HG02981 (cell line): Measurements from ENCODE around the gene GCNT2.
"Not testable (repeated sequence)": the region's sequence is repeated elsewhere in the genome, so short reads cannot be mapped to it uniquely, and the experiment has no call there.

Experiments used
- ATAC-seq: cut with Tn5 transposase; IDR thresholded peaks from one replicate; pipeline ENCODE4 v1.9.1; 2021; ENCODE audit warnings: mild to moderate bottlenecking, moderate library complexity; ENCODE audit not compliant: unreplicated experiment

Gene GCNT2

DNA sequence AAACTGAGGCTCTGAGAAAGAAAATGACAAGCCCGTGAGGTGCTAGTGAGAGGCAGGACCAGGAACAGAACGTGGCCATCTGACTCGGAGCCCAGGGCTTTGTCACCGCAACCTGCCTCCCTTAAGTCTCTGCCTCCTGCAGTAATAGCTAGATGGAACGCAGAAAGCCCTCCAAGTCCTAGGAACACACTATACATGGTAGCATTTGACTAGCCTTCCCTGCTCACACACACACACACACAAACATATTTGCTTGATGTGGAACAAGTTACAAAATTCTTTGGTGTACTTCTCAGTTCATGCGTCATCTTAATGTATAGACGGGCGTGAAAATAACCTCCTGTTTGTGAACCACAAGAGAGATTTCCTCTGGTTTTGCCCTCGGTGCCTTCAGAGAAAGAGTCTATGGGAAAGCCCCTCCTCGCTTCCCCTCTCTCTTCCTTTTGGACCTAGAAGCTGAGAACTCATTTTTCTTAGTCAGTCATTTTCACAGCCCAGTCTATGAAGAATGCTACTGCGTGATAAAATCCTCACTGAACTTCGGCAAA is 134.4 kb downstream of the GCNT2 start:
- ATAC-seq, result no peak

GRCh38 chr6:10658910-10659698 is 138.0 kb downstream of the GCNT2 start:
- no peak for ATAC-seq

DNA sequence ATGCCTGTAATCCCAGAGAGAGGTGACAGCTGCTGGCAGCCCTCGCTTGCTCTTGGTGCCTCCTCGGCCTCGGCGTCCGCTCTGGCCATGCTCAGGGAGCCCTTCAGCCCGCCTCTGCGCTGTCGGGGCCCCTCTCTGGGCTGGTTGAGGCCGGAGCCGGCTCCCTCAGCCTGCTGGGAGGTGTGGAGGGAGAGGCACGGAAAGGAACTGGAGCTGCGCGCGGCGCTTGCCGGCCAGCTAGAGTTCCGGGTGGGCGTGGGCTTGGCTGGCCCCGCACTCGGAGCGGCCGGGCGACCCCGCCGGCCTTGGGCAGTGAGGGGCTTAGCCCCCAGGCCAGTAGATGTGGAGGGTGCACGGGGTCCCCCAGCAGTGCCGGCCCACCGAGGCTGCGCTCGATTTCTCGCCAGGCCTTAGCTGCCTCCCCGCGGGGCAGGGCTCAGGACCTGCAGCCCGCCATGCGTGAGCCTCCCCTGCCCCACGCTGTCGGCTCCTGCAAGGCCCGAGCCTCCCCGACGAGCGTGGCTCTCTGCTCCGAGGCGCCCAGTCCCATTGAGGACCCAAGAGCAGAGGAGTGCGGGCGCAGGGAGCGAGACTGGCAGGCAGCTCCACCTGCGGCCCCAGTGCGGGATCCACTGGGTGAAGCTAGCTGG is 138.7 kb downstream of the GCNT2 start:
- ATAC-seq, result no peak

GRCh38 chr6:10660431-10661191 is 139.5 kb downstream of the GCNT2 start:
- ATAC-seq, result not testable (repeated sequence)

GRCh38 chr6:10662207-10662606 is 141.1 kb downstream of the GCNT2 start:
- ATAC-seq, result no peak

DNA sequence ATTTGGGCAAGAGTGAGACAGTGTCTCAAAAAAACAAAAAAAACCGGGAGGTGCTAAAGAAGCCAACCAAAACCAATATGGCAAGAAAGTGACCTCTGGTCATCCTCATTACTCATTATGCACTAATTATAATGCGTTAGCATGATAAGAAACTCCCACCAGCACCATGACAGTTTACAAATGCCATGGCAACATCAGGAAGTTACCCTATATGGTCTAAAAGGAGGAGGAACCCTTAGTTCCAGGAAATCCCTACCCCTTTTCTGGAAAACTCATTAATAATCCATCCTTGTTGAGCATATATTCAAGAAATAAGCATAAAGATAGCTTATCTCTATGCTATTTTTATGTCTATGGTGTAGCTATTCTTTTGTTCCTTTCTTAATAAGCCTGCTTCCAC is 141.6 kb downstream of the GCNT2 start:
- no peak for ATAC-seq

- not testable (repeated sequence) for ATAC-seq
These were observed 144.4 kb downstream of the GCNT2 start for GRCh38 chr6:10665595-10665994.

DNA sequence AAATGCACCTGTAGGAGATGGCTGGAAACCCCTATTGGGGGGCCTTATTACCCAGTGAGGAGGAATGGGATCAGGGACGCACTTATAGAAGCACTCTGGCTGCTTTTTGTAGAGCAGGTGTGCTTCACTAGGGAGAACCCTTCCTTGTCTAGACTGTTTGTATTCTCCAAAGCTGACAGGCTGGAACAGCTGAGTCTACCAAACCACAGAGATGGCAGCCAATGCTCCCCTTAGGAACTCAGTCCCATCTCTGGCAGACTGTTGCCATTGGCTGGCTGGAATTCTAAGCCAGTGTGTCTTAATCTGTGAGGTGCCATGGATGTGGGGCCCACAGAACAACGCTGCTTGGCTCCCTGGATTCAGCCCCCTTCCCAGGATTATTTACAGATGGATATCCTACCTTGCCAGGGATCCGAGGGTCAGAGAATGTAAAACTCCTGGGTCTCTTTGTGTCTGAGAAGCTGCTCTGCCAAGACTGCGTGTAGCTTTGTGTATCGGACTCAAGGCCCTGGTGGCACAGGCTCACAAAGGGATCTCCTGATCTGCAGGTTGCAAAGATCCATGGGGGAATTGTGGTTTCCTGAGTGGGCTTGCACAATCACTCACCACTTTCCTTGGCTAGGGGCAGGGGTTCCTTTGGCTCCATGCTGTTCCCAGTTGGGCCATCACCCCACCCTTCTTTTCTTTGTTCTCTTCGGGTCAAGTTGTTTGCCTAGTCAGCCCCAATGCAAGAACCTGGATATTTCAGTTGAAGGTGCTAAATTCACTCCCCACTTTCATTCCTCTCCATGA is 147.2 kb downstream of the GCNT2 start:
- ATAC-seq, result no peak

GRCh38 chr6:10676403-10676802 is 155.3 kb downstream of the GCNT2 start:
- ATAC-seq, result no peak

DNA sequence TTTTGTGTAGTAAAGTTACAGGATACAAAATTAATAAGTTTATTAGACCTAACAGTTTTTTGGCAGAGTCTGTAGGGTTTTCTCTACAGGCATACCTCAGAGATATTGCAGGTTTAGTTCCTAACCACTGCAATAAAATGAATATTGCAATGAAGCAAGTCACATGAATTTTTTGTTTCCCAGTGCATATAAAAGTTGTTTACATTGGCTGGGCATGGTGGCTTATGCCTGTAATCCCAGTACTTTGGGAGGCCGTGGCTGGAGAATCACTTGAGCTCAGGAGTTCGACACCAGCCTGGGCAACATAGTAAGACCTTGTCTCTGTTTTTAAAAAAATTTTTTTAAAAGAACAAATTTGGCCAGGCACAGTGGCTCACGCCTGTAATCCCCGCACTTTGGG is 157.3 kb downstream of the GCNT2 start:
- no peak for ATAC-seq
